HG02938 (cell line): ENCODE data around the gene BTBD9.
A peak's percentile ranks its signal among the peaks of the same experiment; 100 is the strongest.

ENCODE experiments used
- ATAC-seq: cut with Tn5 transposase; IDR thresholded peaks from one replicate; pipeline ENCODE4 v1.9.1; 2021; ENCODE audit warnings: mild to moderate bottlenecking, moderate library complexity; ENCODE audit not compliant: unreplicated experiment

The BTBD9 gene

DNA sequence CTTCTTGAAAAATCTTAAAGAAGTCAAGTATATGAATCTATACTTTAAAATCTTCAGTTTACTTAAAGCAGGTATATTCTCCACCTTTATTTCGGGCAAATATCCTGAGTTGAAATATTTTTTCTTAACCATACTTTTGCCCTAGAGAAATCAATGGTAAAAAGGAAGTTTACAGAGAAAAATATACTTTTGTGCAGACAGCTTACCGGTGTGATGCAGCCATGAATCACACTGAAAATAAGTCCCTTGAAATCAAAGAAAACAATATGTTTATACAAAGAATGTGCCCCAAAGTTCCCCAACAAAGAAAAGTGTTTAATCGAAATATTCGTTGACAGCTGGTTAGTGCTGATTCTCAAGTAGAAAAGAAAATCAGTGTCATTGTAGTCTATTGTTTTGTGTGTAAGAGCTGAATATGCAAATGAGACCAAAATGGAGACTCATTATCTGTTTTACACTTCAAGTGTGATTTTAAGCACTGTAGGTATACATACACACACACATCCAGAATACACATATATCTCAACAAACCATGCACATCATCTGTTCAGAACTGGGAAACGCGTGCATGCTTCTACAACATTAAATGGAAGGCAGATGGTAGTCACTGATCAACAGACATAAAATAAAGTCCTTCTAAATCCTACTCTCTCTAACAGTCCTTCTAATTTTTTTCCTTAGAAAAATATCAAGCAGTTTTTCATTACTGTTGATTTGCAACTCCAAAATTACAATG lies 73.3 kb downstream of the BTBD9 start:
- no peak for ATAC-seq

DNA sequence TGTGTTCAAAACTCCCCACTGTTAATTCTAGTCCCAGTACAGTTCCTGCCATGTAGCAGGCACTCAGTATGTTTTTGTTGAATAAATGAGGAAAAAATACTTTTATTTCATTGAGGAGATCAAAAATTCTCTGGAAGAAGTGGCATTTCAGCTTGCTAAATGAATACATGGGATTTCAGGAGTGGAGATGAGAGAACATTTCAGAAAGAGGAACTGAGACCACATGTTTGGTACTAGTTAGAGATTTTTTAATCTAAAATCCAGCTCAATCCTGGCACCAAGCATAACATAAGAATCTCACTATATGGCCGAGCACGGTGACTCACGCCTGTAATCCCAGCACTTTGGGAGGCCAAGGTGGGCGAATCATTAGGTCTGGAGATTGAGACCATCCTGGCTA lies 75.4 kb downstream of the BTBD9 start:
- ATAC-seq, result no peak

DNA sequence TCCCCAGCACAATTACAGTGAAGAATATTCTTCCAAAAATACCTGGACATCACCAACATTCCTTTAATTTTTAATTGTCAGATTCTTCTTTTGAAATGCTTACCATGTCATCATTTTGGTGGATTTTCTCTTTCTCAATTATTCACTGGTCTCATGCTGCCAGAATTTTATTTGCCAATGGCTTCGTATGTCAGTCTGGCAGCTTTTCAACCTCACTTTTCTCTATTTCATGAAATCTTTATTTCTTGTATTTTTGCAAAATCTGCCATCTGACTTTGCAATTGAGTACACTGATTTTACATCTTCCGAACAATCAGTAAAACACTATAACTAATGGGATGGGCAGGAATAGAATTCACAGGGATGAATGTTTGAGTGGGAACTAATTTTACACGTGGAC lies 84.1 kb downstream of the BTBD9 start:
- no peak for ATAC-seq

DNA sequence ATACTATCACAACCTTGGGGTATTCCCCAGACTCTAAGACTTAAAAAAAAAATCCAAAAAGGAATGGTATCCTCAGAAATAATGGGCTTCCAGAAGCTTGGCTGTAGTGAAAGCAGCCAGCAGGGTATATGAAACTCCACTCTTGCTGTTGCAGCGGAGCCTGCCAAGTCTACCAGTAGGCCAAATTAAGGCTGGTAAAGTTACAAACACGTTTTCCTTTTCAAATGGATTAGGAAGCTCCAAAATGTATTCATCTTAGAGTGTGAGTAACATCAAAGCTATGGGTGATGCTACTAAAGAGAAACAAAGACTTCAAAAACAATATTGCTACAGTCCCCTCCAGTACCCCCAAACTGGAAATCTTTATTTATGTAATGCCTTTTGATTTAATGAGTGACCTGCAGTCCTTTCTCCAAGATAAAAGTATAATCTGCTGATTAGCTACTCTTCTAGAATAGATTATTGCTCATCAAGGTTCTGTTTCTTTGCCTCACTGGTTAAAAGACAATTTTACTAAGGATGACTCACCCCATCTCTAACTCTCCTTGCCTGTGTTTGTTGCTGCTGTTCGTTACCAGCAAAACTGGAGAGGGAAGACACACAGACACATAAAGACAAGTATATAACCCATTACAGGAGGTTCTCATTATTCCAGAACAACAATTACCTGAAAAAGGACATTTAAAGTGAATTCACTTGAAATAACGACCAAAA lies 84.9 kb downstream of the BTBD9 start:
- no peak for ATAC-seq

DNA sequence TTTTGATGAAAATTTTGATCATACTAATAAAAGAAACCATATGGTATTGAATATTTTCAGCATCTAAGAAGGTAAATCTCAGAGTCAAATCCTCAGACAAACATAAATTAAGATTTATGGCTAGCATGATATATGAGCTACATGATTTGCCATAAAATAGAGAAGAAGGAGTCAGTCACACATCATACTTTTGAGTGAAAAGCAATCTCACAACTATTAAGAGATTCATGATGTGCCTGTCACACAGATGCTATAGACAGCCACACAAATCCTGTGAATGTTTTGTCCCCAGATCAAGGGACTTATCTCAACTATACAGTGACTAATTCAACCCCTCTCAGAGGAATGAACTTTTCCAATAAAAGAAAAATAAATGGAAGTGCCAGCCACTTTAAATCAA lies 85.7 kb downstream of the BTBD9 start:
- no peak for ATAC-seq

DNA sequence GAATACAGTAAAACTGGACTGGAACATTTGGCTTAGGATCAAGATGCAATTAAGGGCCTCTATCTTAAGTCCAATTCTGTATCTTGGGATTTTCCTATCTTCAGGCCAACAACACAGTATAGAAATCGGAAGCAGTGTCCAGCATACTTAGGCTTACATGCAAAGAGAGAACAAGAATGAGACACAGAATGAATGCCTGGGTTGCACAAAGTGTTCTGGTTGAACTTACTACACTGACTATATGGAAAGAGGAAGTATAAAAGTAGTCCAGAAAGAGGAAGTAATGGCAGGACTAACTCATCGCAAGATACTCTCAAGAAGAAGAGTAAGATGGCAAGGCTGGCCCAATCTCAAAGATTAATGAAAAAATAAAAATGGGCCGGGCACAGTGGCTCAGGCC lies 87.6 kb downstream of the BTBD9 start:
- ATAC-seq, result peak; percentile 71

DNA sequence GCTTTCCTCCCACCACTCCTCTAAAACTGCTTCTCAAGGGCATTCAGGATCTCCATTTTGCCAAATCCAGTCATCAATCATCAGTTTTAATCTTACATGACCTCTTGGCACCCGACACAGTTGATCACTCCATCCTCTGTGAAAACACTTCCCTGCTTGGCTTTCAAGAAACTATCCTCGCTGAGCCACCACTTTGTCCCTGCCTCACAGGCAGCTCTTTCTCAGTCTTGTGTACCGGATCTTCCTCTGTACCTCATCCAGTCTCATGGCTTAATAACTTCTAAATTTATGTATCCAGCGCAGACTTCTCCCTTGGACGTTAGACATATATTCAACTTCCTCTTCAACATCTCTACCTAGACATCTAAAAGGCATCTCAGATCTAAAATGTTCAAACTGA lies 89.9 kb downstream of the BTBD9 start:
- ATAC-seq, result no peak

DNA sequence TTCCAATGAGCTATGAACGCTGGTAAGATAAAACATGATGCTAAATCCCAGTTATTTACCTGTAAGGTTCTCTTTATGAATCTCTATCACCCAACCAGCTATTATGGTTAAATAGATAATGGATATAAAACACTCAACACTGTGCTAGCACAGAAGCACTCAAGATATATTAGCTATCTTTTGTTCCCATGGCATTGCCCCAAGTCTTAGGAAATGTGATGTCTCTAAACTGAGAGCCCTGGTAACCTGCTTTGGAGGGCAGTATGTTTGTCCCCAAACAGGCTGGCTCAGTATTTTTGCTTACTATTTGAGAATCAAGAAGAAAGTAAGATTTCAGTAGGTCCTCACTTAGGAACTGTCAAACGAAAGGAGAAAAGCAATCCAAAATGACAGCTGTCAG lies 90.5 kb downstream of the BTBD9 start:
- no peak for ATAC-seq

DNA sequence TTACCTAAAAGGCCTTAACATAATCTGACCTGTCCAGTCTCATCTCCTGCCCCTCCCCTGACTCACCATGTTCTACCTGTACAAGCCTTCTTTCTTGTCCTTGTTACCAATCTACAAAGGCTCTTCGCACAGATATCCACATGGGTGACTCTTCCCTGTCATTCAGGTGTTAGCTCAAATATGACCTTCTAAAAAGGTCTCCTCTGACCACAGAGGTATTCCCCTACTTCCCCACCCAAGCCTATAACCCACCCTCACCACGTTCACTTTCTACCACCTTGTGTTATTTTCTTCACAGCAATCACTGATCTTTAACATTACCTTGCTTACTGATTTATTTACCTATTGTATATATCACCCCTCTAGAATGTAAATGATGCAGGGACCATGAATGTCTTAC lies 96.7 kb downstream of the BTBD9 start:
- ATAC-seq, result no peak

DNA sequence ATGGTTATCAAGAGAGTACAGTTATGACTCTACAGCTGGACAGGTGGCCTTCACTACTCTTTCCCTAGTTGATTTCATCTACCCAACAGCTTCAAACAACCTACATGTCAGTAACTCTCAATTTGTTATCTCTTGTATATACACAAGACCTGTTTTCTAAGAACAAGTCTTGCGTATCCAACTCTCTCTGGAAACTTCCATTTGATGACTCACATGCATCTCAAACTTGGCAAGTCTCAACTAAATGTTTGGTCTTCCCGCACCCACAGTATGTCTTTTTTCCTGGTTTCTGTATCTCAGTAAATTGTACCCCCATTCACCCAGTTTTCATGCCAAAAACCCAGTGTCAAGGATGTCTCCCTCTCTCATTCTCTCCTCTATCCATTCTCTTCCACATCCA lies 97.7 kb downstream of the BTBD9 start:
- no peak for ATAC-seq

DNA sequence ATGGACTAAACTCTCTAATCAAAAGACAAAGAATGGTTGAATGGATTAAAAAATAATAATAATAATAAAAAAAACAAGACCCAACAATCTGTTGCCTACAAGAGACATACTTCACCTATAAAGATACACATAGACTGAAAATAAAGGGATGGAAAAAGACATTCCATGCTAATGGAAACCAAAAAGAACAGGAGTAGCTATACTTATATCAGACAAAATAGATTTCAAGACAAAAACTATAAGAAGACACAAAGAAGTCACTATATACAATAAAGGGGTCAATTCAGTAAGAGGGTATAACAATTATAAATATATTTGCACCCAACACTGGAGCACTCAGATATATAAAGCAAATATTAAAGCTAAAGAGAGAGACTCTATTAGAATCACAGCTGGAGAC lies 106.7 kb downstream of the BTBD9 start:
- no peak for ATAC-seq

DNA sequence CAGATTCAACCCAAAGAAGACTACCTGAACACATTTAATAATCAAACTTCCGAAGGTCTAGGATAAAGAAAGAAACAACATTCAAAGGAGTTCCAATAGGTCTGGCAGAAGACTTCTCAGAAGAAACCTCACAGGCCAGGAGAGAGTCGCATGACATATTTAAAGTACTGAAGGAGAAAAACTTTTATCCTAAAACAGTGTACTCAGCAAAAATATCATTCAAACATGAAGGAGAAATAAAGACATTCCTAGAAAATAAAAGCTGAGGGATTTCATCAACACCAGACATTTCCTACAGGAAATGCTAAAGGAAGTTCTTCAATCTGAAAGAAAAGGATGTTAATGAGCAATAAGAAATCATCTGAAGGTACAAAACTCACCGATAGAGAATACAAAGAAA lies 108.6 kb downstream of the BTBD9 start:
- ATAC-seq, result no peak

DNA sequence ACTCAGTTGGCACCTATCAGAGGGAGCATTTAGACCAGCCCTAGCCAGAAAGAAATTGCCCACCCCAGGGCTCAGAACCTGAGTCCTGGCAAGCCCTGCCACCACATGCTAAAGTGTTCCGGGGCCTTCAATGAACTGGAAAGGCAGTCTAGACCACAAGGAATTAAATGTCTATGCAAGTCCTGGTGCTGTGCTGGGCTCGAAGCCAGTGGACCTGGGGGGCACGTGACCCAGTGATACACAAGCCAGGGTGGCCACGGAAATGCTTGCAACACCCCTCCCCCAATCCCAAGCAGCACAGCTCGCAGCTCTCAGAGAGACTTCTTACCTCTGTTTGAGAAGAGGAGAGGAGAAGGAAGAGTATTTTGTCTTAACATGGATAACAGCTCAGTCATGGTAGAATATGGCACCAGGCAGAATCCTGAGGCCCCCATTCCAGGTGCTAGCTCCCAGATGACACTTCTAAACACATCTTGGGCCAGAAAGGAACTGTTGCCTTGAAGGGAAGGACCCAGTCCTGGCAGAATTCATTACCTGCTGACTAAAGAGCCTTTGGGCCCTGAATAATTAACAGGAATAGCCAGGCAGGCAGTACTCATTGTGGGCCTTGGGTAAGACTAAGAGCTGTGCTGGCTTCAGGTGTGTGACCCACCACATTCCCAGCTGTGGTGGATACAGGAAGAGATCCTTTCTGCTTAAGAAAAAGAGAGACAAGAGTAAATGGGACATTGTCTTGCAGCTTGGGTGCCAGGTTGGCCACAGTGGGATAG lies 111.3 kb downstream of the BTBD9 start:
- no peak for ATAC-seq

DNA sequence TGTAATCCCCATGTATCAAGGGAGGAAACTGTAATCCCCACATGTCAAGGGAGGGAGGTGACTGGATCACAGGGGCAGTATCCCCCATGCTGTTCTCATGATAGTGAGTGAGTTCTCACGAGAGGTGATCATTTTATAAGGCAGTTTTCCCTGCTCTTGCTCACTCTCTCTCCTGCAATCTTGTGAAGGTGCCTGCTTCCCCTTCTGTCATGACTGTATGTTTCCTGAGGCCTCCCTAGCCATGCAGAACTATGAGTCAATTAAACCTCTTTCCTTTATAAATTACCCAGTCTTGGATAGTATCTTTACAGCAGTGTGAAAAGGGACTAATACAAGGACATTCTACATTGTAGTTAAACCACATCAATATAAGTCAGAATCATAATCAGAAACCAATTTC lies 112.4 kb downstream of the BTBD9 start:
- ATAC-seq, result no peak

DNA sequence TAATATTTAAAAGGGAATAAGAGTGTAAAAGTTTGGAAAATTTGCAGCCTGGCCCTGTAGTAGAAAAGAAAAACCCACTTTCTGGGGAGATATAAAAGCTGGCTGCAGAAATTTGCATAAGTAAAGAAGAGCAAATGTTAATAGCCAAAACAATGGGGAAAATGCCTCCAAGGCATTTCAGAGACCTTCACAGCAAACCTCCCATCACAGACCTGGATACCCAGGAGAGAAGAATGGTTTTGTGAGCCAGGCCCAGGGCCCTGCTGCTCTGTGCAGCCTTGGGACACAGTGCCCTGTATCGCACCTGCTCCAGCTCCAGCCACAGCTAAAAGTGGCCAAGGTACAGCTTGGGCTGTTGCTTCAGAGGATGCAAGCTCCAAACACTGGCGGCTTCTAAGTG lies 113.8 kb downstream of the BTBD9 start:
- no peak for ATAC-seq

DNA sequence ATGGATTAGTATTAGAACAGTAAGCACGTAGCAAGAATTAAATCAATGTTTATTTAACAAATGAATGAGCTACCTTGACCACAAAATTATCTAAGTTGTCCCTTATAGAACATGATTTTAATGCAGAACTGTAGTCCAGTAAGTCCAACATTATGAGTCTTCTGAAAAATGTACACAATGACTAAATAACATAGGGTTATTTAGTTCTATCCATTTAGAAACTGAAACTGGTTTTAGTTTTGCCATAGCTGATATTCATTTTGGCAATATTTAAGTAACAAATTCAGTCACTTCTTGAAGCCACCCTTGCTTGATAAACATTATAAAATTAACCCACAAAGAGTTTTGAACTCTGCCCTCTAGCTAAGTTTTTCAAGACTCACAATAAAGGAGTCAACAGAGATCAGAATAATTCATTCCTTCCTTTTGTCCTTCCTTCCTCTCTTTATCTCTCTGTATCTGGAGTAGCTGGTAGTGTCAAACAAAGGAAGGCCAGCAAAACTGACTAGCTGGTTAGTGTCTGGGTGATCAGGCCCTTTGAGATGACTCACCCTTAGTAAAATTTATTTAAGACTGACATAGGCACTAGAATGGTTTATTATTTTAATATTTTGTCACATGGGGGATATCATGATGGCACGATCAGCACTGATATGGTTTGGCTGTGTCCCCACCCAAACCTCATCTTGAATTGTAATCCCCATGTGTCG lies 115.1 kb downstream of the BTBD9 start:
- ATAC-seq, result no peak

DNA sequence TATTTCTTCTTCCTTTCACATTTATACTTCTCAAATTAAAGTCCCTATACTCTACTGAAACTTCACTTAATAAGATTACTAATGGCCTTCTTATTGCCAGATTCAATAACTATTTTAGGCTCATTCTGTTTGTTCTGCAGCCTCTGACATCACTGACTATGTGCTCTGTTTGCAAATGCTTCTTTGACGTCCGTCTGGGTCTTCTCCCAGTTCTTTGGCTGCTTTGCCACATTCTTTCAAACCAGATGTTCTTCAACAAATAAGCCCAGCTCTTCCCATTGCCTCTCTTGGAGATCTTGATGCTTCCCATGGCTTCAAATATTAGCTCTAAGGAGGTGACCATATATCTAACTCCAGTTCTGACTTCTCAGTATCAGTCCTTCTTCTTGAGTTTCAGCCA lies 117.4 kb downstream of the BTBD9 start:
- no peak for ATAC-seq

DNA sequence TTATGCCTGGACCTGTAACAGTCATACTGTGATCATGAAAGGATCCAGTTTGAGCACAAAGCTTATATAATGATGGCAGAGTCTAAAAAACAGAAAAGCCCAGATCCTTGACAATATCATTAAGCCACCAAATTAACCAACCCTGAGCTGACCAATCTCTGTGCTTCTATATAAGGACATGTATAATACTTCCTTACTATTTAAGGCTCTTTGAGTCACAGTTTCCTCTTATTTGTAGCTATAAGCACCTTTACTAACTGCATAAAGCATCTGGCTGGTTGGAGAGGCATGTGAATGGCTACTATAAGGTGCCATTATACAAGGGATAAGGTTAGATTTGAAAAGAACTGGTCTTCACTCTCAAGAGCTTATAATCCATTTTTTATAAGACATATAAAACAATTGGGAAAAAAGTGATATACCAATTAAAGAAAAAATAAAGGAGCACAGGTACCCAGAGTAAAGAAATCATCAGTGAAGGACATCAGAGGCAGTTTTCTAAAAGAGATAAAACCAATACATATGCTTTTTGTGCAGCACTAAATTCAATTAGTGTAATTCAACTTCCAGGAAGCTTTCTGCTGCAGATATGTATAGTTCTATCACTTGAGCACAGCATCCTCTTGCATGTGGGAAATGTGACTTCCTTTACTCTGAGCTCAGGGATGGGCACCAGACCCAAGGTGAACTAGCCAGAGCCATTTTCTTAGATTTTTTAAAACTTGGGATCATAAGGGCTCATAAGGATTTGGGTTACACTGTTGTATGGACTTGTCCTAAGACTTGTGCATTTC lies 121.0 kb downstream of the BTBD9 start:
- ATAC-seq, result no peak

DNA sequence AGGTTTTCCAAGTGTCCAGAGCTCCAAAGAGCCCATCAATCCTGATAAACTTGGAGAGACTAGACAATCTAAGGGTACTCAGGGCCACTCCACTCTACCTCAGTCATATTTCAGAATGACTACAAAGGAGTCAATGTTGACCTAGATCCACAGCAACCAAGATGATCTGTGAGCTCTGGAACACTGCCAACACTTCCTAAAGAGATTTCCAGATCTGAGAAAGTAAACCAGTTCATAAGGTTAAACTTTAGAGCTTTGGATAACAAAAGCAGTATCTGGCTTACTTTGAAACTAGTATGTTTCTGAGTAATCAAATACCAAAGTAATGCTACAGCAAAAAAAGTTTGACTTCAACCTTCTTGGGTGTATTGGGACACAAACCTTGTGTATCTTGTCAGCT lies 122.7 kb downstream of the BTBD9 start:
- ATAC-seq, result no peak

DNA sequence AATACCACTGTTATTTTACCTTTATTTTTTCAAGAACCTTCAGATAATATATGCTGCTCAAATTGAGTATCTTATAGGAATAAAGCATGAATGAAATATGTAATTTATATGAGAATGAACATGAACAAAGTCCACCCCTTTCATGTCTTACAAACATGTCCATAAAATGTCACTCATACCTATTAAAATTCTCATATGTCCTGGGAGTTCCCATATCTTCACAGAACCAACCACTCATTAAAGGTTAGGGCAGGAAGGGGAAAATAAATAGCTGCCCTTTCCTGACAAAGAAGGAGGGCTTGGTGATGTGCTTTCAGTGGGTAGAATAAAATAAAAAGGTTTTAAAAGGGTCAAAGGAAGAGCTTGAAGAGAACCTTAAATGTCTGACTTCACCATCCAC lies 125.3 kb downstream of the BTBD9 start:
- no peak for ATAC-seq

DNA sequence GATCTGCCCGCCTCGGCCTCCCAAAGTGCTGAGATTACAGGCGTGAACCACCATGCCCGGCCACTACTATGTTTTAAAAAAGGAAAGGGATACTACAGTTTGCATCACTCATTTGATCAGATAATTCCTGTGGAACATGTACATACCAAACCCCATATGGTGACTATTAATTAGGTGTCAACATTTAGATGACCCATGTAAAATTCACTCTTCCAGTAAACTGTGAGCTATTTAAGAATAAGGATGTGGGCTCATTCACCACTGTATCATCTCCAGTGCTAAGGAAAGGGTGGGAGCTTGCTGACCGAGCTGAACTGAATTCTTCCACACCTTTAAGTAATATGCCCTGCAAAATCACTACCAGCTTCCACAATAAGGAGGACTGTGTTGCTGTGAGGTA lies 127.5 kb downstream of the BTBD9 start:
- no peak for ATAC-seq
